Inferior parietal cortex (tissue), 1 donor: ENCODE data around the gene STON1.
"Not testable (repeated sequence)": the region's sequence is repeated elsewhere in the genome, so short reads cannot be mapped to it uniquely, and the experiment has no call there.

Experiments used
- DNase-seq: peaks from one replicate; pipeline ENCODE4 v3.0.0-alpha.2; 2016; ENCODE audit errors: extremely low spot score

The STON1 gene

GRCh38 chr2:48527226-48527885 is 2.6 kb upstream of the STON1 start:
- DNase-seq: no peak

- DNase-seq: no peak
These were observed 1.5 kb upstream of the STON1 start for GRCh38 chr2:48528431-48528830.

- no peak for DNase-seq
These were observed 760 bp upstream of the STON1 start for GRCh38 chr2:48529194-48529593.

GRCh38 chr2:48529676-48530032 is 300 bp upstream of the STON1 start:
- no peak for DNase-seq

GRCh38 chr2:48531141-48531648 is 1.2 kb downstream of the STON1 start:
- DNase-seq: no peak

- no peak for DNase-seq
These were observed 2.2 kb downstream of the STON1 start for GRCh38 chr2:48532174-48532573.

GRCh38 chr2:48532824-48533223 is 2.9 kb downstream of the STON1 start:
- no peak for DNase-seq

- DNase-seq: no peak
These were observed 4.8 kb downstream of the STON1 start for GRCh38 chr2:48534781-48535180.

GRCh38 chr2:48540237-48540935 is 10.4 kb downstream of the STON1 start:
- DNase-seq: no peak

GRCh38 chr2:48541666-48542389 is 11.9 kb downstream of the STON1 start:
- DNase-seq: no peak

- no peak for DNase-seq
These were observed 13.9 kb downstream of the STON1 start for GRCh38 chr2:48543895-48544294.

- DNase-seq: no peak
These were observed 15.3 kb downstream of the STON1 start for GRCh38 chr2:48545244-48545643.

- DNase-seq: no peak
These were observed 18.9 kb downstream of the STON1 start for GRCh38 chr2:48548840-48549239.

GRCh38 chr2:48549972-48550371 is 20.0 kb downstream of the STON1 start:
- DNase-seq: no peak

- no peak for DNase-seq
These were observed 21.6 kb downstream of the STON1 start for GRCh38 chr2:48551548-48551947.

- not testable (repeated sequence) for DNase-seq
These were observed 25.1 kb downstream of the STON1 start for GRCh38 chr2:48555071-48555470.

GRCh38 chr2:48558456-48558855 is 28.5 kb downstream of the STON1 start:
- no peak for DNase-seq

- no peak for DNase-seq
These were observed 30.7 kb downstream of the STON1 start for GRCh38 chr2:48560546-48561209.

GRCh38 chr2:48562281-48562680 is 32.3 kb downstream of the STON1 start:
- no peak for DNase-seq

GRCh38 chr2:48566592-48567310 is 36.8 kb downstream of the STON1 start:
- DNase-seq: no peak

- DNase-seq: no peak
These were observed 37.7 kb downstream of the STON1 start for GRCh38 chr2:48567671-48568070.

- DNase-seq: no peak
These were observed 38.6 kb downstream of the STON1 start for GRCh38 chr2:48568547-48568946.
